Dermis microvascular lymphatic vessel endothelial cell (primary cell): Measurements from ENCODE around the gene VPS33B. TPM values are rescaled to one million over a fixed set of nuclear protein-coding genes. Genes with fewer than 3 reads are reported as not detected.

Source experiments
- DNase-seq, 2 donors: peaks; one replicate each; pipeline versions ENCODE4 v3.0.0 to v3.0.0-alpha.2; 2010; ENCODE audit warnings: low read depth in 2 of 2
- total RNA-seq: library from RNA; depleted of rRNA; stranded (reverse); fragments of >200 nt; gene quantifications from 2 replicates; pipeline ENCODE4 v1.2.1, GENCODE V29; 2014

Gene VPS33B
- total RNA-seq, 1 donor from 2014 or later = 7.8 TPM

DNA sequence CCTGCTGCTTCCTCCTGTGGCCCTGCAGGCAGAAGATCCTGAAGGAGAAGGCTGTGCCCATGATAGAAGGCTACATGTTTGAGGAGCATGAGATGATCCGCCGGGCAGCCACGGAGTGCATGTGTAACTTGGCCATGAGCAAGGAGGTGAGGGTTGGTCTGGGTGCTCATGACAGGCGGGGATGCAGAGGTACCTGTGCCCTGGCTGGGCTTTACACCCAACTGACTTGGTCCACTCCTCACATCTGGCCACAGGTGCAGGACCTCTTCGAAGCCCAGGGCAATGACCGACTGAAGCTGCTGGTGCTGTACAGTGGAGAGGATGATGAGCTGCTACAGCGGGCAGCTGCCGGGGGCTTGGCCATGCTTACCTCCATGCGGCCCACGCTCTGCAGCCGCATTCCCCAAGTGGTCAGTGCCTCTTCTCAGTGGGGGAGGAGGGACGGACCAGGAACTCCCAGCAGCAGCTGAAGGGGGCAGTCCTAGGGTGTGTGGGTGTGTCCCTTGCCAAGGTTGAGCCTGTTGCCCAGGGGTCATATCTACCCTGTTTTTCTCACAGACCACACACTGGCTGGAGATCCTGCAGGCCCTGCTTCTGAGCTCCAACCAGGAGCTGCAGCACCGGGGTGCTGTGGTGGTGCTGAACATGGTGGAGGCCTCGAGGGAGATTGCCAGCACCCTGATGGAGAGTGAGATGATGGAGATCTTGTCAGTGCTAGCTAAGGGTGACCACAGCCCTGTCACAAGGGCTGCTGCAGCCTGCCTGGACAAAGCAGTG is 69.3 kb downstream of the VPS33B start:
- no peak for DNase-seq

DNA sequence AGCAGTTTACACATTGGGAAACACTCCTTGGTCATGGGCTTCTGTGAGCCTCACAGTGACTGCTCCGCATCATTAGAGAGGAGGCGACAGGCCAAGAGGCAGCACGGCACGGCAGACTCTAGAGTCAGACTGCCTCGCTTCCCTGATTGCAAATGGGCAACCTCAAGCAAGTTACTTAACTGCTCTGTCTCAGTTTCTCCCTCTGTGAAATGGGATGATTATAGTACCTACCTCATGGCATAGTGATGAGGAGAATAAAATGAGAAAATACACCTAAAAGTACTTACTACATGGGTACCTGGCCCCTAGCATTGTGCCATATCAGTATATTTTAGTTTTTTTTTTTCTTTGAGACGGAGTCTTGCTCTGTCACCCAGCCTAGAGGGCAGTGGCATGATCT is 71.7 kb downstream of the VPS33B start:
- no peak for DNase-seq

GRCh38 chr15:90949979-90950675 is 72.3 kb downstream of the VPS33B start:
- DNase-seq = no peak

Other genes starting within 250 kb of the VPS33B start
- gene FURIN, start 154.0 kb downstream of the VPS33B start, total RNA-seq = 39.8 and 81.7 TPM in 2 replicates
- gene FES, start 138.1 kb downstream of the VPS33B start, total RNA-seq = 52.5 and 55.7 TPM in 2 replicates
- 13.6 and 24.4 TPM in 2 replicates for gene MAN2A2, start 119.3 kb downstream of the VPS33B start, total RNA-seq
- 9.5 and 10.2 TPM in 2 replicates for gene HDDC3, start 90.0 kb downstream of the VPS33B start, total RNA-seq
- 96.8 and 112 TPM in 2 replicates for gene UNC45A, start 87.3 kb downstream of the VPS33B start, total RNA-seq
- gene RCCD1, start 67.7 kb downstream of the VPS33B start, total RNA-seq = 5.1 and 6.5 TPM in 2 replicates
- gene PRC1, start 28.1 kb downstream of the VPS33B start, total RNA-seq = 40.8 and 108 TPM in 2 replicates
- gene SV2B, start 77.7 kb upstream of the VPS33B start, total RNA-seq = 0.64 and 2.0 TPM in 2 replicates